SK-N-SH (cell line): ENCODE data around the gene PDS5A. TPM values are rescaled to one million over a fixed set of nuclear protein-coding genes. Genes with fewer than 3 reads are reported as not detected.
"Not testable (repeated sequence)": the region's sequence is repeated elsewhere in the genome, so short reads cannot be mapped to it uniquely, and the experiment has no call there.

Experiments used
- CTCF ChIA-PET: fragments of 300-600, 350-600 bp; formaldehyde crosslinking; extraction: SDS; loops from one replicate; lab custom pipeline; 2021; lab: Yijun Ruan, JAX
- POLR2A ChIA-PET: fragments of 350-600 bp; sonication (Branson Sonifier 250); formaldehyde crosslinking; extraction: SDS; loops from one replicate; lab custom pipeline; 2020; ENCODE audit warnings: antibody characterized with exemption, inconsistent platforms; lab: Yijun Ruan, JAX
- DNase-seq: peaks from one replicate; pipeline ENCODE4 v3.0.0; 2012
- H2AFZ ChIP-seq: fragments of 200-600 bp; sonication (generic); 2 replicates; pipeline ENCODE4 v1.8.1; 2016; ENCODE audit warnings: antibody characterized with exemption, mild to moderate bottlenecking, low read depth
- H3F3A ChIP-seq: fragments of 200-600 bp; sonication (generic); replicated peaks from 2 replicates; pipeline ENCODE3; 2016; ENCODE audit warnings: antibody characterized with exemption, mild to moderate bottlenecking; ENCODE audit not compliant: insufficient read depth
- H3K27ac ChIP-seq, 2 experiments: fragments of 200-500 bp in 1 of 2; fragments of 200-600 bp in 1 of 2; sonication (Bioruptor generic) in 1 of 2; sonication (generic), shearing (Covaris generic) in 1 of 2; 2 replicates each; pipeline versions ENCODE4 v1.5.1 to v1.6.1; 2014 to 2016; ENCODE audit warnings: low read depth in 2 of 2, inconsistent platforms in 1 of 2, low read length in 1 of 2, mild to moderate bottlenecking in 1 of 2, mixed read lengths in 1 of 2
- H3K27me3 ChIP-seq: fragments of 200-600 bp; sonication (generic), shearing (Covaris generic); 2 replicates; pipeline ENCODE4 v1.6.1; 2016; ENCODE audit warnings: mixed run types; ENCODE audit not compliant: insufficient read depth
- H3K36me3 ChIP-seq, 2 experiments: fragments of 200-500 bp in 1 of 2; fragments of 200-600 bp in 1 of 2; sonication (Bioruptor generic) in 1 of 2; sonication (generic) in 1 of 2; replicated peaks in 1 of 2; 2 replicates each; pipeline versions ENCODE3 to v1.5.1; 2014 to 2016; ENCODE audit warnings: low read length in 1 of 2, mild to moderate bottlenecking in 1 of 2; ENCODE audit not compliant: insufficient read depth in 2 of 2, control insufficient read depth in 1 of 2
- H3K4me1 ChIP-seq, 2 experiments: fragments of 200-500 bp in 1 of 2; fragments of 200-600 bp in 1 of 2; sonication (Bioruptor generic) in 1 of 2; sonication (generic), shearing (Covaris generic) in 1 of 2; 2 replicates each; pipeline versions ENCODE4 v1.5.1 to v1.6.1; 2014 to 2016; ENCODE audit warnings: low read depth in 1 of 2, low read length in 1 of 2, mixed run types in 1 of 2; ENCODE audit not compliant: insufficient read depth in 2 of 2, control insufficient read depth in 1 of 2
- H3K4me2 ChIP-seq: fragments of 200-600 bp; sonication (generic), shearing (Covaris generic); 2 replicates; pipeline ENCODE4 v1.6.1; 2017; ENCODE audit warnings: mixed run types
- H3K4me3 ChIP-seq, 2 experiments: fragments of 200-500 bp in 1 of 2; fragments of 200-600 bp in 1 of 2; sonication (Bioruptor generic) in 1 of 2; sonication (generic), shearing (Covaris generic) in 1 of 2; 2 replicates each; pipeline versions ENCODE4 v1.5.1 to v1.8.1; 2014 to 2016; ENCODE audit warnings: low read depth in 2 of 2, inconsistent platforms in 1 of 2, low read length in 1 of 2, mild to moderate bottlenecking in 1 of 2, mixed read lengths in 1 of 2, moderate library complexity in 1 of 2
- H3K79me2 ChIP-seq: fragments of 200-600 bp; sonication (generic); 2 replicates; pipeline ENCODE4 v1.8.1; 2017; ENCODE audit warnings: mild to moderate bottlenecking; ENCODE audit not compliant: insufficient read depth
- H3K9ac ChIP-seq: fragments of 200-600 bp; sonication (generic); 2 replicates; pipeline ENCODE4 v1.6.1; 2017; ENCODE audit warnings: mixed run types
- H3K9me2 ChIP-seq: fragments of 200-600 bp; sonication (generic); 2 replicates; pipeline ENCODE4 v1.6.1; 2017; ENCODE audit warnings: mixed run types
- H3K9me3 ChIP-seq: fragments of 200-600 bp; sonication (generic); 2 replicates; pipeline ENCODE4 v1.6.1; 2017; ENCODE audit warnings: mixed run types, mild to moderate bottlenecking, moderate library complexity
- H4K20me1 ChIP-seq: fragments of 200-600 bp; sonication (generic); 2 replicates; pipeline ENCODE4 v1.6.1; 2017; ENCODE audit warnings: mild to moderate bottlenecking, mixed run types; ENCODE audit not compliant: insufficient read depth
- CHD2 ChIP-seq: fragments of 150-350 bp; IDR thresholded peaks from 2 replicates; pipeline ENCODE4 v1.6.1; 2018; ENCODE audit warnings: low read length; ENCODE audit not compliant: partially characterized antibody
- CTCF ChIP-seq: fragments of 200-600 bp; sonication (generic); IDR thresholded peaks from 2 replicates; pipeline ENCODE4 v1.6.1; 2017; ENCODE audit warnings: antibody characterized with exemption, mild to moderate bottlenecking, moderate library complexity
- EP300 ChIP-seq, 2 experiments: IDR thresholded peaks; 2 replicates each; pipeline versions ENCODE4 v1.4.0 to v1.6.1; 2012; ENCODE audit warnings: borderline replicate concordance in 1 of 2, low read depth in 1 of 2, low read length in 1 of 2
- GATA2 ChIP-seq: sonication (generic); formaldehyde crosslinking; IDR thresholded peaks from 2 replicates; pipeline ENCODE4 v1.5.0; 2020; ENCODE audit warnings: mild to moderate bottlenecking, missing genetic modification reagents
- JUND ChIP-seq: IDR thresholded peaks from 2 replicates; pipeline ENCODE4 v1.4.0; 2012
- MXI1 ChIP-seq: IDR thresholded peaks from 2 replicates; pipeline ENCODE4 v1.6.1; 2012; ENCODE audit warnings: mild to moderate bottlenecking, low read depth, low read length, improper control_type of control experiment
- NFIC ChIP-seq: IDR thresholded peaks from 2 replicates; pipeline ENCODE4 v1.4.0; 2012; ENCODE audit warnings: borderline replicate concordance
- PBX3 ChIP-seq: IDR thresholded peaks from 2 replicates; pipeline ENCODE4; 2012
- POLR2AphosphoS5 ChIP-seq: IDR thresholded peaks from 2 replicates; pipeline ENCODE4 v1.6.1; 2012; ENCODE audit warnings: low read depth, low read length
- RFX5 ChIP-seq: IDR thresholded peaks from 2 replicates; pipeline ENCODE4 v1.6.1; 2012; ENCODE audit warnings: mild to moderate bottlenecking, improper control_type of control experiment, low read length
- RXRA ChIP-seq: IDR thresholded peaks from 2 replicates; pipeline ENCODE4 v1.4.0; 2012; ENCODE audit warnings: low read depth, mild to moderate bottlenecking, borderline replicate concordance
- TEAD4 ChIP-seq: IDR thresholded peaks from 2 replicates; pipeline ENCODE4 v1.4.0; 2012; ENCODE audit warnings: mild to moderate bottlenecking, borderline replicate concordance; ENCODE audit not compliant: insufficient read depth
- YY1 ChIP-seq: IDR thresholded peaks from 2 replicates; pipeline ENCODE4 v1.4.0; 2012; ENCODE audit warnings: low read depth, mild to moderate bottlenecking
- ZBTB33 ChIP-seq: IDR thresholded peaks from 2 replicates; pipeline ENCODE4 v1.4.0; 2012; ENCODE audit warnings: low read depth, borderline replicate concordance
- WGBS: methylation state at CpG from one replicate; pipeline ENCODE4 v1.1.6; 2017; ENCODE audit warnings: low lambda C conversion rate; 5-methylcytosine and 5-hydroxymethylcytosine counted together
- polyA plus RNA-seq, 3 experiments: library from polyadenylated mRNA; depleted of rRNA; stranded (reverse); fragments of >200 nt; gene quantifications; 2 replicates each; pipeline ENCODE4 v1.2.3, GENCODE V29; 2012
- TF ChIP-seq, protein P1 (sequence below): IDR thresholded peaks from 2 replicates; pipeline ENCODE4 v1.4.0; 2012; ENCODE audit warnings: low read depth, borderline replicate concordance

Gene PDS5A
- polyA plus RNA-seq, 1 of the 3 experiments (the other 2 are of a cell fraction), result 14.1 TPM

- no peaks in the 10 kb centered on the region for H4K20me1 ChIP-seq
- H2AFZ ChIP-seq, result no peak overlapping the region
- H3K4me2 ChIP-seq, result no peak overlapping the region
- H3K9ac ChIP-seq, result no peak overlapping the region
- H3K27ac ChIP-seq, result no peak overlapping the region
- no peaks in the 10 kb centered on the region for H3K36me3 ChIP-seq
- no peaks in the 10 kb centered on the region for H3K79me2 ChIP-seq
- H3F3A ChIP-seq, result no peaks in the 10 kb centered on the region
- no peaks in the 10 kb centered on the region for H3K27me3 ChIP-seq
- POLR2A ChIA-PET, result no interaction called here
- no peaks in the 10 kb centered on the region for H3K9me2 ChIP-seq
- TF ChIP-seq MXI1, result no peak
- no peak for DNase-seq
- WGBS, result 47% methylated on average over 1 of the region's 1 CpG
- no peak overlapping the region for H3K4me3 ChIP-seq
- CTCF ChIA-PET, result interaction anchor here (3.0 kb wide), 1 partner anchor 16 kb away, joined by 9 read pairs; no protein-coding TSS in a partner anchor
- H3K4me1 ChIP-seq, result no peaks in the 10 kb centered on the region
- no peaks in the 10 kb centered on the region for H3K9me3 ChIP-seq
These were observed 16.7 kb upstream of the PDS5A start for GRCh38 chr4:39994406-39994805.

DNA sequence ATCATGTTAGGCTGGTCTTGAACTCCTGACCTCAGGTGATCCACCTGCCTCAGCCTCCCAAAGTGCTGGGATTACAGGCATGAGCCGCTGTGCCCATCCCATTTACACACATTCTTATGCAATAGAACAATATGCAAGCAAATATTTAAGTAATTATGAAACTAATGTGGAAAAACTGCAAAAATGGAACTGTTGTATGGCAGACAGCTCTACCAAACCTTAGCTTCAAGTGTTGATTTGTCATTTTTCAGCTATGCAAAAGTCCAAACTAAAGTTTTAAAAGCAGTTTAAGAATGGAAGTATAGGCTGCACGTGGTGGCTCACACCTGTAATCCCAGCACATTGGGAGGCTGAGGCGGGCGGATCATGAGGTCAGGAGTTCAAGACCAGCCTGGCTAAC is 11.7 kb upstream of the PDS5A start:
- H3K4me2 ChIP-seq, DNase-seq, H3K9me2 ChIP-seq, H4K20me1 ChIP-seq, H3F3A ChIP-seq, H3K4me1 ChIP-seq, H3K9ac ChIP-seq, H3K36me3 ChIP-seq, H3K79me2 ChIP-seq, H3K27me3 ChIP-seq, POLR2A ChIA-PET, H2AFZ ChIP-seq, H3K9me3 ChIP-seq, H3K4me3 ChIP-seq, H3K27ac ChIP-seq: not testable (repeated sequence)
- CTCF ChIA-PET, result interaction anchor here (0.6 to 1.3 kb wide), 2 partner anchors 40 to 327 kb away, joined by 3 read pairs; no protein-coding TSS in a partner anchor
- 81% methylated on average over 4 of the region's 4 CpGs for whole genome bisulfite sequencing

GRCh38 chr4:39987485-39987884 is 9.8 kb upstream of the PDS5A start:
- no peak overlapping the region for H3K4me2 ChIP-seq
- H3K9ac ChIP-seq, result no peak overlapping the region
- H3K27ac ChIP-seq, result no peak overlapping the region
- H3K79me2 ChIP-seq, result no peaks in the 10 kb centered on the region
- ChIA-PET CTCF (interaction anchor here (1.0 kb wide), 1 partner anchor 9 kb away, joined by 6 read pairs; no protein-coding TSS in a partner anchor), POLR2A (no interaction called here)
- H3K36me3 ChIP-seq, result no peaks in the 10 kb centered on the region
- no peaks in the 10 kb centered on the region for H4K20me1 ChIP-seq
- TF ChIP-seq GATA2 (CRISPR knock-in tag) (no peak), NFIC (no peak), CTCF (no peak), EP300 (IDR thresholded peaks at IDR 0.05; ENCODE audit: borderline replicate concordance in 1 of 2, low read depth in 1 of 2, low read length in 1 of 2) (no peak), CHD2 (no peak), TEAD4 (no peak), ZBTB33 (no peak), RXRA (no peak), RFX5 (no peak), JUND (no peak), POLR2AphosphoS5 (no peak), YY1 (no peak), PBX3 (no peak)
- TF ChIP-seq, protein P1, sequence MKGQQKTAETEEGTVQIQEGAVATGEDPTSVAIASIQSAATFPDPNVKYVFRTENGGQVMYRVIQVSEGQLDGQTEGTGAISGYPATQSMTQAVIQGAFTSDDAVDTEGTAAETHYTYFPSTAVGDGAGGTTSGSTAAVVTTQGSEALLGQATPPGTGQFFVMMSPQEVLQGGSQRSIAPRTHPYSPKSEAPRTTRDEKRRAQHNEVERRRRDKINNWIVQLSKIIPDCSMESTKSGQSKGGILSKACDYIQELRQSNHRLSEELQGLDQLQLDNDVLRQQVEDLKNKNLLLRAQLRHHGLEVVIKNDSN, result no peak
- no peaks in the 10 kb centered on the region for H3K9me2 ChIP-seq
- DNase-seq, result no peak
- H3K4me3 ChIP-seq, result no peak overlapping the region
- no peaks in the 10 kb centered on the region for H3K27me3 ChIP-seq
- H2AFZ ChIP-seq, result no peak overlapping the region
- H3F3A ChIP-seq, result no peaks in the 10 kb centered on the region
- no peaks in the 10 kb centered on the region for H3K4me1 ChIP-seq
- 74% methylated on average over 5 of the region's 5 CpGs for WGBS
- no peaks in the 10 kb centered on the region for H3K9me3 ChIP-seq
